Esophagus muscularis mucosa (tissue), 4 donors: ENCODE data around the gene METTL9.

Experiments used
- EP300 ChIP-seq: sonication (generic); formaldehyde crosslinking; IDR thresholded peaks from one replicate; pipeline ENCODE4 v1.6.1; 2017; ENCODE audit warnings: antibody characterized with exemption
- POLR2A ChIP-seq: fragments of 450-650 bp; IDR thresholded peaks from one replicate; pipeline ENCODE4 v1.6.1; 2017; ENCODE audit warnings: antibody characterized with exemption, moderate library complexity, mild to moderate bottlenecking, low read depth
- POLR2AphosphoS5 ChIP-seq, 2 donors: sonication (generic); formaldehyde crosslinking; IDR thresholded peaks; one replicate each; pipeline ENCODE4 v1.6.1; 2017; ENCODE audit warnings: antibody characterized with exemption in 2 of 2
- TF ChIP-seq, protein P1 (sequence below), 3 experiments: fragments of 200-600 bp in 2 of 3; fragments of 450-650 bp in 1 of 3; sonication (generic) in 2 of 3; IDR thresholded peaks; one replicate each; pipeline ENCODE4 v1.5.1; 2017 to 2019; ENCODE audit warnings: antibody characterized with exemption in 3 of 3, mild to moderate bottlenecking in 2 of 3, moderate library complexity in 1 of 3

DNA sequence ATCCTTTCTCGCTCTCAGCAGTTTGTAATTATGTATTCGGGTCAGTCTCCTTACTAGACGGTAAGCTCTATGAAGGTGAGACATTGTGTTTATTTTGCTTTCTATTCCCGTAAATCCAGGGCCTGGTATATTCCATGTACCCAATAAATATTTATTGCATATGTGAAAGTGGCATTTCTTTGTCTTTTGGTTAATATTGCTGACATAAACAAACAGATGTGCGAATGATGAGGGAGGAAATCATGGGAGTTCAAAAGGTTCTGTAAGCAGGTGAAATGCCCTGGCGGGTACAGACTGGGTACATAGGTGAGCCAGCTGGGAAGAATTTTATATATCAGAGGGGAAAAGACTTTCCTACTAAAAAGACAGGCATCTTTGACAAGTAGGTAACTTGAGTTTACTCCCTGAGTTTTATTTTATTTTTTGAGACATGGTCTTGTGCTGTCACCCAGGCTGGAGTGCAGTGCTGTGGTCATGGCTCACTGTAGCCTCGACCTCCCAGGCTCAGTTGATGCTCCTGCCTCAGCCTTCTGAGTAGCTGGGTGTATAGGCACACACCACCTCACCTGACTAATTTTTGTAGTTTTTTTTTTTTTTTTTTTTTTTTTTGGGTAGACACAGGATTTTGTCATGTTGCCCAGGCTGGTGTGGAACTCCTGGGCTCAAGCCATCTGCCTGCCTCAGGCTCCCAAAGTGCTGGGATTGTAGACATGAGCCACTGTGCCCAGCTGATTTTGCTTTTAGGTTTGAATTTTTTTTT, 5.7 kb upstream of the METTL9 start:
- TF ChIP-seq, protein P1, sequence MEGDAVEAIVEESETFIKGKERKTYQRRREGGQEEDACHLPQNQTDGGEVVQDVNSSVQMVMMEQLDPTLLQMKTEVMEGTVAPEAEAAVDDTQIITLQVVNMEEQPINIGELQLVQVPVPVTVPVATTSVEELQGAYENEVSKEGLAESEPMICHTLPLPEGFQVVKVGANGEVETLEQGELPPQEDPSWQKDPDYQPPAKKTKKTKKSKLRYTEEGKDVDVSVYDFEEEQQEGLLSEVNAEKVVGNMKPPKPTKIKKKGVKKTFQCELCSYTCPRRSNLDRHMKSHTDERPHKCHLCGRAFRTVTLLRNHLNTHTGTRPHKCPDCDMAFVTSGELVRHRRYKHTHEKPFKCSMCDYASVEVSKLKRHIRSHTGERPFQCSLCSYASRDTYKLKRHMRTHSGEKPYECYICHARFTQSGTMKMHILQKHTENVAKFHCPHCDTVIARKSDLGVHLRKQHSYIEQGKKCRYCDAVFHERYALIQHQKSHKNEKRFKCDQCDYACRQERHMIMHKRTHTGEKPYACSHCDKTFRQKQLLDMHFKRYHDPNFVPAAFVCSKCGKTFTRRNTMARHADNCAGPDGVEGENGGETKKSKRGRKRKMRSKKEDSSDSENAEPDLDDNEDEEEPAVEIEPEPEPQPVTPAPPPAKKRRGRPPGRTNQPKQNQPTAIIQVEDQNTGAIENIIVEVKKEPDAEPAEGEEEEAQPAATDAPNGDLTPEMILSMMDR (IDR thresholded peaks at IDR 0.05): no peak
- TF ChIP-seq POLR2AphosphoS5 (IDR thresholded peaks at IDR 0.05): no peak
- no peak for TF ChIP-seq EP300
- no peak for TF ChIP-seq POLR2A
